NK-92 (cell line): ENCODE measurements around the gene DDX46.

Source experiments
- DNase-seq: peaks from one replicate; lab custom pipeline; 2025; ENCODE audit not compliant: unreplicated experiment; lab: John Stamatoyannopoulos, UW

DDX46 gene

DNA sequence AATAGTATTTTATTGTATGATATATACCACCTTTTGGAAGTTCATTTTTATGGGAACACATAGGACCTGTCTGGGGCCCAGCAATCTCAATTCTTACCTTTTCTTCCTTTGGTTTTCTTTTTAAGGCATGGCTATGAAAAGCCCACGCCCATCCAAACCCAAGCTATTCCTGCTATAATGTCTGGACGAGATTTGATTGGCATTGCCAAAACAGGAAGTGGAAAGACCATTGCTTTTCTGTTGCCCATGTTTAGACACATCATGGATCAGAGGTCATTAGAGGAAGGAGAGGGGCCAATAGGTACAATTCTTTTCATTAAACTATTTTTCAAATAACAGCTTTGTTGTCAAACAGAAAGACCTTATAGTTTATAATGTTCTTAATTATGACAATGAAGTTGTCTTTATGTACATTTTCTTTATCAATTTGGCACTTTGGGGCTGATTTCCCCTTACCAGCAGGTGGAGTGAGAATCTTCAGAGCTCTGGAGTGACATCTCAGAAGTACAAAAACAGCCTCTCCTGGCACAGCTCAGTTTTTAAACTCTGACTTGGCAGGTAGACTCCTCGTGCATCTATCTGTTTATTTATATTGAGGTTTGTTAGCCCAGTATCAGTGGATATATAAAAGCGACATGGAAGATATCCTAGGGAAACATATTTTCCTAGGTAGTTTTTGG lies 25.8 kb downstream of the DDX46 start:
- DNase-seq: no peak

DNA sequence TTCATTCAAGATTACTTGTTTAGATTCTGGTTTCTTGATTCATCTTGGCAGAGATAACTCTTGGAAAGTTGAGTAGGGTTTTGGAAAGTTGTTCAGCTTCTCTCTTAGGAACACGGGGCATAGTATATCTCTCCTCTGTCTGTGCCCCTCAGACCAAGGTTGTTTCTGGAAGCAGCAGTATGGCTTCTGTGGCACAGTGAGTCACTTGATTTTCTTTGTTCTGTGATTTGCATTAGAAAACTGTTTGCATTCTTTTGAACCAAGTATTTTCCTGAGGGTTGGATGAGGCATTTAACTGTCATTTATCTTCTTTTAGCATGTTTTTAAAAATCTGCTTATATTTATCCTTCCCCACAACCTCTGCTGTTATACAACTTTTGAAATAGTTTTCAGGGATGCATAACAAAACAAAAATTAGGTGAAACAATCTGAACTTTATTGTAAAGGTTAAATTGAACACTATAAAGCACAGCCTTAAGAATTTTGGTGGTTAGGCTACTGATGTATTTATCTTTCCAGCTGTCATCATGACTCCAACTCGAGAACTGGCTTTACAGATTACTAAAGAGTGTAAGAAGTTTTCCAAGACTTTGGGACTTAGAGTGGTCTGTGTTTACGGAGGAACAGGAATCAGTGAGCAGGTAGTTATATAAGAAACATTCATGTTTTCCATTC lies 26.5 kb downstream of the DDX46 start:
- DNase-seq: no peak

DNA sequence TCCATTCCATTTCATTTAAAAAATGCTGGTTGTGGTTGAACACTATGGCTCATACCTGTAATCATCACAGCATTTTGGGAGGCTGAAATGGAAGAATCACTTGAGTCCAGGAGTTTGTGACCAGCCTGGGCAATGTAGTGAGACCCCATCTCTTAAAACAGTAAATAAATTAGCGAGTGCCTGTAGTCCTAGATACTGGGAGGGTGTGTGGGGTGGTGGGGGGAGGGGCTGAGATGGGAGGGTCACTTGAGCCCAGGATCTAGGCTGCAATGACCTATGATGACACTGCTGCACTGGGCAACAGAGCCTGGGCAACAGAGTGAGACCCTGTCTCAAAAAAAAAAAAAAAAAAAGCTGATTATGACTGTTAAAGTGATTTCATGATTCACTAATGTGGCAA lies 29.1 kb downstream of the DDX46 start:
- no peak for DNase-seq

- no peak for DNase-seq
Observed at GRCh38 chr5:134791580-134791979, 33.0 kb downstream of the DDX46 start.

GRCh38 chr5:134792286-134792685 lies 33.7 kb downstream of the DDX46 start:
- DNase-seq: no peak

GRCh38 chr5:134793111-134793510 lies 34.5 kb downstream of the DDX46 start:
- no peak for DNase-seq

GRCh38 chr5:134794082-134794481 lies 35.5 kb downstream of the DDX46 start:
- DNase-seq: no peak

- DNase-seq: no peak
Observed at GRCh38 chr5:134794819-134795218, 36.2 kb downstream of the DDX46 start.

DNA sequence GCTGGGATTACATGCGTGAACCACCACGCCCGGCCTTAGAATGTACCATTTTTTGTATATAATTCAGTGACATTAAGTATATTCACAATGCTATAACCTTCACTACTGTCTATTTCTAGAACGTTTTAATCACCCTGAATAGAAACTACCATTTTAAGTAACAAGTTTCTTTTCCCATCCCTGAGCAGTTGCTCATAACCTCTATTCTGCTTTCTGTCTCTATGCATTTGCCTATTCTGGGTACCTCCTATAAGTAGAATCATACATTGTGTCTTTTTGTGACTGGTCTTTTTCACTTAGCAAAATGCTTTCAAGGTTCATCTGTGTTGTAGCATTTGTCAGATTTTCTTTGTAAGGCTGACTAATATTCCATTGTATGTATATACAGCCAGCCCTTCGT lies 39.9 kb downstream of the DDX46 start:
- DNase-seq: no peak

GRCh38 chr5:134803821-134804220 lies 45.2 kb downstream of the DDX46 start:
- DNase-seq: no peak

- DNase-seq: no peak
Observed at GRCh38 chr5:134813407-134813806, 54.8 kb downstream of the DDX46 start.

GRCh38 chr5:134813827-134814226 lies 55.2 kb downstream of the DDX46 start:
- no peak for DNase-seq

DNA sequence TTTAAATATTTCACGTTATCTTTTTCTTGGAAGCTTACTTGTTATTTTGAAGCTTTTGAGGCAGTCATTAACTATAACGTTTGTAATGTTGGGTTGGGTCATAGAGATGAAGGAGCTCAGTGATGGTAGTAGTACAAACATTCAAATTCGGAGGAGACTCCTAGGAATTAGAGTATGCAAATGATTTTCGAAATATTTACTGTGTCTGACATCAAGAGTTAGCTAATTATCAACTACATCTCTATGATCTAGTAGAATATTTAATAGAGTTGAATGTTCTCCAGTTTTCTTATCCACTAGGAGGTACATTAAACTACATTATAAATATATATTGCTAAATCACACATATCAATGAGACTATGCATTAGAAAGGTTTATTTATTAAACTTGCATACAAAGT lies 58.4 kb downstream of the DDX46 start:
- DNase-seq: no peak

DNA sequence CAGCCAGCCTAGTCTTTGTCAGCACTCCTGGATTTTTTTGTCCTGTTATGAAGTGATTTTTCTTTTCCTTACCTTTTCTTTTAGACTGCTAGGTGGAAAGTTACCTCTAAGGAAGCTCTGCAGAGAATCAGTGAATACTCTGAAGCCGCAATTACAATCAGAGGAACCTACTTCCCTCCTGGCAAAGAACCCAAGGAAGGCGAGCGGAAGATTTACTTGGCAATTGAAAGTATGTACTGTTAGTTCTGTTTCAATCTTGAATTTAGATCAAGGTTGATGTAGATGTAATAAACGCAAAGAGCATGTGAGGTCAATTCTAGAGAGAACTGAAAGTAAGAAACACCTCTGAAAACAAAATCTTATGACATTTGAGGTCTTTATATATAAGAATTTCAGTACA lies 60.2 kb downstream of the DDX46 start:
- no peak for DNase-seq

GRCh38 chr5:134819407-134819963 lies 60.9 kb downstream of the DDX46 start:
- no peak for DNase-seq

- DNase-seq: no peak
Observed at GRCh38 chr5:134821841-134822240, 63.3 kb downstream of the DDX46 start.

GRCh38 chr5:134824681-134825080 lies 66.1 kb downstream of the DDX46 start:
- DNase-seq: no peak

DNA sequence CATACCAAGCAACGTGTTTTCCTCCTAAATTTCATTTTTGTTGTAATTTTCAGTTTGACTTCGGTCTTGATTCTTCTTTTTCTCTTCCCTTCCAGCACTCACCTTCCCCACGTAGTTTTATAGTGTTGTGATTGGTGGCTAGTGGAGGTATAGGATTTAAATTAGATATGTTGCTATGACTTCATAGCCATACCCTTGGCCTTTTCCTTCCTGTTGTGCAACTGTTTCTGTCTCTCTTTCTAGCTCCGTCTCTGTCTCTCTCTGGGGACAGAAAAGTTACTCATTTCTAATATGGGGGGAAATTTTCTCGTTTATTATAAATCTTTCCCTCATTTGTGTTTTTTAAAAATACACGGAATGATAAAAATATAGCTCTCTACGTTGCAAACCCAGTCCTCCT lies 66.6 kb downstream of the DDX46 start:
- no peak for DNase-seq

DNA sequence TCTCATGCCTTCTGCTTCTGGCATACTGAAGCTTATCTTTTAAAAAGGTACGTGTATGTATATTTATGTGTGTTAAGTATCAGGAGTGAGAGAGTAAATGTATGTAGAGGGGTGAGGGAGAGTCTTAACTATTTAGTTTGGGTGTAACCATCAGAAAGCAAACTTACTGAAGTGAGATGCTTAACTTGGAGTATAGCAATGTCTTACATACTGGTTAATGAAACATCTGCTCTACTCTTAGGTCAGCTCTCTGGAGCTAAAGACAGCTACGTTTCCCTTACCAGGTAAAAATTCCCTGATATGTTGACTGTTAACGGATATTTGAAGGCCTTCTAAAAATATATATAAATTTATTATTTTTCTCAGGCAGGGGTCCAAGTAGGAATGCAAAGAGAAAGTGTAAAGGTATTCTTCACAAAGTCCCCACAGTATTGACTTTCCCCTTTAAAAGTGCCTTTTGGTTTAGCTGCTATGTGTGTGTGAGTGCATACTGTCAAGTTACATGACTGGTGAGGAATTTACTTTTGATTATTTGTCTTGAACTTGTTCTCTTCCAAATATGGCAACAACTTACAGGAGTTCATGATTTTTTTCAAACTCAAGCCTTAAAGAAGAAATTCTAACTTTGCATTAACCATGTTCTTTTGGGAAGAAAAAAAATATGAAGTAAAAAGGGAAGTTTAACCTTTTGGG lies 74.9 kb downstream of the DDX46 start:
- DNase-seq: no peak

GRCh38 chr5:134835623-134836022 lies 77.0 kb downstream of the DDX46 start:
- DNase-seq: no peak

GRCh38 chr5:134837530-134838181 lies 79.1 kb downstream of the DDX46 start:
- DNase-seq: no peak
